Measurements from ENCODE around the gene NNAT. TPM values are rescaled to one million over a fixed set of nuclear protein-coding genes. Genes with fewer than 3 reads are reported as not detected.

The NNAT gene
- total RNA-seq, 1 donor from 2014 or later: 13.8 TPM

DNA sequence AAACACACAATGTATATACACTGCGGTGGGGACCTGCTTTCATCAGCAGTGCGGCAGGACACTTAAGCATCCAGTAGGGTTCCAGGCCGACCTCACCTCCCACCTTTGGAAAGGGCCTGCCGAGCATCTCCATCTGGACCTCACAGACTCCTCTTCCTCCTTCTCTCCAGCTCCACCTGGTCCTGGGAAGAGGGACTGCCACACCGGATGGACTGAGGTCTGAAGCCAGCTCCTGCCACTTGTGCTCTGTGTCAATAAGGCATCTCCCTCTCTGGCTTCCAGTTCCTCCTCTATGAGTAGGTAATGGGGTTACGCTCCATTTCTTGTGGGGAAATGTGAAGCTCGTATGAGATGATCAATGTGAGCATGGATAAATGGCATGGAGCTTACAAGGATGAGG is 19.1 kb upstream of the NNAT start:
- DNase-seq (ENCODE audit: extremely low read depth, low read depth, low spot score): no peak

DNA sequence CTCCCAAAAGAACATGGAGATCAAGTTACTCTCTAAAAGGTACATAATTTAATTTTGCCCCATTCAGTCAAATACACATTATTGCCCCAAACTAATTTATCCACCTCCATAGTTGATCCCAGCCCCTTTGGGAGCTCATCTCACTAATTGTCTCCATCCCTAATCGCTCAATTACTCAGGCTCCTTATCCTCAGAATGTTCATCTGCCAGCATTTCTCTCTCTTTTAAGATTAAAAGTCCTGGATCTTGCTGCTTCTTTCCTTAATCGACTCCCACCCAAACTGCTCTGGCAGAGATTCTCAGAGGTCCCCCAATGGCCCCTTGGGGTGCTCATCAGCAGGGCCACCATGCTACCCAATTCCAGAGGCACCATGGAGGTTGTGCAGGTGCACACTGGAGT is 18.4 kb upstream of the NNAT start:
- no peak for DNase-seq (ENCODE audit: extremely low read depth, low read depth, low spot score)

DNA sequence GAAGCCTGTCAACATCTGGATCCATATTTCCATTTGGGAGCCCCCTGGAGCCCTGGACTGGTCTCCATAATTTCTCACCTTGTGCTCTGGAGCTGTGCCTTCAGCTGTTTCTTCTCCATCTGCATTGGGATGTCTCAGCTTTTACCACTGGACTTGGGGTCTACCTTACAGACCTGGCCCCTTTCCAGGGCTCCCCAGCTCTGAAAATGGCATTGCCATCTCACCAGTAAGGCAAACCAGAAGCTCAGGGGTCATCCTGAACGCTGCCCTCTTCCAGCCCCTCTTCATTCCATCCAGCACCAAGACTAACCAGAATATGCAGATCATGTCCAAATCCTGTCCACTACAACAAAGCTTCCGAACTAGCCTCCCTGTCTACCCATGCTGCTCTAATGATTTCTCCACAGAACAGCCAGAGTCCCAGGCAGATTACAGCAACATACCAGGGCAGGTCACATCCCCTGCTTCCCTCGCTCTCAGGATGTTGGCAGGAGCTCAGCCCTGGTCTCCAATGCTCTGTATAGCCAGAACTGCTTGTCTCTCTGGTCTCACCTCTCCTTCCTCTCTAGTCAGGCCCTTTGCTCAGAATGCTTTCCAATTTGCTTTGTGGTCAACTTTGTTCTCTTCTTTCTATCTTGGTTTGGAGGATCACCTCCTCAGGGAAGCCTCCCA is 17.7 kb upstream of the NNAT start:
- DNase-seq (ENCODE audit: extremely low read depth, low read depth, low spot score): no peak

DNA sequence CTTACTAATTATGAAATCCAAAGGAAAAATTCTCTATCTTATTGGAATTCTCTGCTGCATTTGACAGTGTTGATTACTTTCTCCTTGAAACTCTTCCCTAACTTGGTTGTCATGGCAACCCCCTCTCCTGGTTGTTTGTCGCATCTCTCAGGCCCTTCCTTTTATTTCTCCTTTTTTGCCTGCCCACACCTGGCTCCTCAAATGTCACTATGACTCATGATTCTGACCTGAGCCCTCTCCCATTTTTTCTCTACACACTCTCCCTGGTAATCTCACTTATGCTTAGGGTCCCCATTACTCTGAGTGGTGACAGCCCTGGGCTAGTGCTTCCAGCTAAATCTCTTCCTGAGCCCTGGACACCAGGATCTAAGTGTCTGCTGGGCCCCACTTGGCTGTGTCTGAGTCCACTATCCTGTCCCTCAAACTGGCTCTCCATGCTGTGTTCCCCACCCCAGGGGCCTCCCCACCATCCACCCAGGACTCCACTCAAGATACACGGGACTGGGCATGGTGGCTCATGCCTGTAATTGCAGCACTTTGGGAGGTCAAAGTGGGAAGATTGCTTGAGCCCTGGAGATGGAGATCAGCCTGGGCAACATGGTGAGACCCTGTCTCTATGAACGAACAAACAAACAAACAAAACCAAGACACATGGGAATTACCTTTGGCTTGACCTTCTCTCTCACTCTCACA is 16.5 kb upstream of the NNAT start:
- no peak for DNase-seq (ENCODE audit: extremely low read depth, low read depth, low spot score)

DNA sequence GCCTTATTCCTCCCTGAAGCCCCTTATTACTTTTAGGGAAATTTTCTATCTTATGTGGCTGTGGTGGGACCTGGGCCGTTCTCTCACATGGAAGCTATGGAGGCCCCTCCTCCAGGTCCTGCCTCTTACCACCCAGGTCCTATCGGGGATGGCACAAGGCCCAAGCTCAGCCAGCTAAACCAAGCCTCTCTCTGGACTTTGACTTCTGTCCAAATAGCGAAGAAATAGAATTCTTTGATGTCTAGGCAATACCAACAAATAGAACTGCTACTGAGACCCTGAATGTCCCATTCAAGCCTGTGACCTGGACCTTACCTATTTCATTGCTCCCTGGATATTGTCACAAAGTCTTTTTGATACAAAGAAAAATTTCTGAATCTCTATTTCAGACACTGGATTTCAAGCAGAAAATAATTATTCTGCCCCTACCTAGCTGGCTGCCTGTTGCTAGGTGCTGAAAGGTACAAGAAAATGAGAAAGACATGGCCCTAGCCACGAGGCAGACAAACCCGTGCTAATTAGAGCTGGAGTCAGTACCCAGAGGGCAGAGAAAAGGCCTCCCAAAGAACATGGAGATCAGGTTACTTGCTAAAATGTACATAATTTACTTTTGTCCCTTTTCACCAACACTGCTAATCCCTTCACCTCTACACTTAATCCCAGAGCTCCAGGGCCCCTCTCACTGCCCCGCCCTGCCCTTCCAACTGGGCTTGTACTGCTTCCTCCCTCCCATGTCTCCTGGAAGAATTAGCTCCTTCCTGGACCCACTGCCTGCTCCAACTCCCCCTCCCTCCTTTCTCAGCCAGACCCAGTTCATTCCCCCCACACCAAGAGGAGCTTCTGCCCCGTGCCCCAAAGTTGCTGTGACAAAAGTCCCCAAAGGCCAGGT is 15.5 kb upstream of the NNAT start:
- no peak for DNase-seq (ENCODE audit: extremely low read depth, low read depth, low spot score)

DNA sequence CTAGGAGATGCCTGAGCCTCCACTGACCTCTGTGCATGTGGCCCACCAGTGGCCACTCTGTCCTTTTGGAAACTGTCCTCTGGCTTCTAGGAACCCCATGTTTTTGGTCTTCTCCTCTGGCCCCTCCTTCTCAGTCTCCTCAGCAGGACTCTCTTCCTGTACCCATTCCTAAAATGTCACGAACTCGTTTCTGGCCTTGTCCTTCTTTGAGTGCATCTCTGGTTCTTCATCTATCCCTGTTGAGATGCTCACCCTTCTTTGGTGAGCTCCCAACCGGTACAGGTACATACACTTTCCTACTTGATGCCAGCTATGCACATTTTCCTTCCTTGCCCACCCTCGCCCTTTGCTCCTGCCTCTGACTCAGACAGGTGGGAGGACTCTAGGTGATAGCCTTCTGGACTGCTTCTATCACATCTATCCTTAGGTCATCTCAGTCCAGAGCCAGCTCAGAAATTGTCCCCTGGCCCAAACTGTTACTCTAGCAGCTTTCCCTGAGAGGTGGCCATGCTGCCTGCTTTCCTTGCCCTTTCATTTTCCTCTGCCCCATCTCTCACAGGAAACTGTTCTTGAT is 14.8 kb upstream of the NNAT start:
- no peak for DNase-seq (ENCODE audit: extremely low read depth, low read depth, low spot score)

DNA sequence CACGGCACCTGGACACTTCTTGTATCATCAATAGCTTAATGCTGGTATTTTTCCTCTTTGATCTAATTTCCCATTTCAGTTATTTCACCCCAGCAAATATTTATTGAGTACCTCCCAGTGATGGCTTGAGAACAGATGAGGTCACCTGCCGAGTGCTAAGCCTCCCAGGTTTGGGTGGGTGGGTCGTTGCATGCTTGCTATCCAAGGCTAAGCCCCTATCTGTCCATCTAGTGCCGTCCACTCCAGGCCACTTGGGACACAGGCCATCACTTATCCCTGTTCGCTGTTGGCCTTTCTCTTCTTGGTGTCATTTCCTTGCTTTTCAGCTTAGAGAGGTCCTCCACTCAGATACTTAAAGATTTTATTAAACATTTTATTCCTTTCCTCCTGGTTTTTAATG is 10.8 kb upstream of the NNAT start:
- DNase-seq (ENCODE audit: extremely low read depth, low read depth, low spot score): no peak

DNA sequence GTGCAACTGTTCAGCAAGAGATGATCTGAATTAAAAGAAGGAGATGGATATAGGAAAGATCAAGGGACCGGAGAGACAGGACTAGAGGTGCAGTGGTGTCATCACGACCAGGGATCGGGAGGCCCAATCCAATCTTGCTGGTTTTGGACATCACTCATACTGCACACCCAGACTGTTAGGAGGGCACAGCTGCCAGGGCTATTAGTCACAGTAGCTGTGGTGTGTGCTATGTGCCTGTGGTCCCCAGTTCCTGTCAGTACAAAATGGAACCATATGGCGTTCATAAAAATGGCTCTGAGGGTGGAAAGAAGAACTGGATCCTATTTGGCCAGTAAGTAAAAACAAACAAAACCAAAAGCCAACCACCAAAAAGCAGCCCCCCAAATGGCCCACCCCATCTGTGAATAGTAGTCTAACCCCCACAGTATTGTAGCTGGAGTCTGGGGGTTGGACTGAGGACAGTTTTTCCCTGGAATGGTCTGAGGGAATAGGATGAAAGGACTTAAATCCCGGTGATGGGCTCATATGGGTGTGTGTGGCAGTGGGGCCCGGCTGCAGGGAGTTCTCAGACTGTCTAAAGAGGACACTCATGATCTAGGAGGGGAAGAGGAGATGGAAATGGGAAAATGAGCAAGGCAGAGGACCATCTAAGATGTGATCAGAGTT is 9.3 kb upstream of the NNAT start:
- no peak for DNase-seq (ENCODE audit: extremely low read depth, low read depth, low spot score)

DNA sequence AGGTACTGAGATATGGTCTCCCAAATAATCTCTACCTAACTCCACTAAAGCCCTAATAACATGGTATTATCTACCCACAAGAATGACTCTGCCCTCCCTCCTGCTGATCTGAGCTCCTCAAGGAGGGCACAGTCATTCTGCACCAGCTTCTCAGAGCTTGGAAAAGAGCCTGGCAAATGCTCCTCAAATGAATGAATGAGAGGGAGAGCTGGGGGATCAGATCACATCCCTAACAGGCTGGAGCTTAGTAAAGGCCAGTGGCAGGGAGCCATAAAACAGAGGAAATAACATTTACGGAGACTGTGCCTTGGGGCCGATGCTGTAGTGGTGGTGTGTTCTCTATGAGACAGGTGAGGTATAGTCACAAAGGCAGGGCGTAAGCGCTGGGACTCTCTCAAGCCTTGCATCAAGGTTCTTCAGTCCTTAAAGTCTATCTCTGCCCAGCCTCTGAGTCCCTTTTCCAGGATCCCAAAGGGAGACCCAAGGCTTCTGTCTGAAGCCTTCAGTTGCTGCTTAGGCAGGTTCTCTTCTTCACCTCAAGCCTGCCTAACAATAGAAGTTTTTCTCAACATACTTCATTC is 7.2 kb upstream of the NNAT start:
- DNase-seq (ENCODE audit: extremely low read depth, low read depth, low spot score): no peak

DNA sequence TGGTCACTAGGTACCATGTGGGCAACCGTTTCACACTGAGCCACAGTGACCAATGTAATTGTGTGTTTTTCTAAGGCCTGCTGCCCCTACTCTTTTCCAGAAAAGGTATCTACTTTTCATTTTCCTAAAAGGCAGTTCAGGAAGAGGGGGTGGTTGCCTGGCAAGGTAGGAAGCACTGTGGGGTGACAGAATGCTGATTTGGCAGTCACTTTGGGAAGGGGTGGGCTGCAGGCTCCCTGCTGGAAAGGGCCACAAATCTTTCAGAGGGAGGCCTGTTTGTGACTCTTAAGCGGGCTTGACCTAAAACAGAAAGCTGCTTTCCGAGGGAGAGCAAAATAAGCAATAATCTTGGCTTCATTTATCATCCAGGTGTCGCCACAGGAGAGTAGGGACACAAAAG is 5.2 kb upstream of the NNAT start:
- no peak for DNase-seq (ENCODE audit: extremely low read depth, low read depth, low spot score)

DNA sequence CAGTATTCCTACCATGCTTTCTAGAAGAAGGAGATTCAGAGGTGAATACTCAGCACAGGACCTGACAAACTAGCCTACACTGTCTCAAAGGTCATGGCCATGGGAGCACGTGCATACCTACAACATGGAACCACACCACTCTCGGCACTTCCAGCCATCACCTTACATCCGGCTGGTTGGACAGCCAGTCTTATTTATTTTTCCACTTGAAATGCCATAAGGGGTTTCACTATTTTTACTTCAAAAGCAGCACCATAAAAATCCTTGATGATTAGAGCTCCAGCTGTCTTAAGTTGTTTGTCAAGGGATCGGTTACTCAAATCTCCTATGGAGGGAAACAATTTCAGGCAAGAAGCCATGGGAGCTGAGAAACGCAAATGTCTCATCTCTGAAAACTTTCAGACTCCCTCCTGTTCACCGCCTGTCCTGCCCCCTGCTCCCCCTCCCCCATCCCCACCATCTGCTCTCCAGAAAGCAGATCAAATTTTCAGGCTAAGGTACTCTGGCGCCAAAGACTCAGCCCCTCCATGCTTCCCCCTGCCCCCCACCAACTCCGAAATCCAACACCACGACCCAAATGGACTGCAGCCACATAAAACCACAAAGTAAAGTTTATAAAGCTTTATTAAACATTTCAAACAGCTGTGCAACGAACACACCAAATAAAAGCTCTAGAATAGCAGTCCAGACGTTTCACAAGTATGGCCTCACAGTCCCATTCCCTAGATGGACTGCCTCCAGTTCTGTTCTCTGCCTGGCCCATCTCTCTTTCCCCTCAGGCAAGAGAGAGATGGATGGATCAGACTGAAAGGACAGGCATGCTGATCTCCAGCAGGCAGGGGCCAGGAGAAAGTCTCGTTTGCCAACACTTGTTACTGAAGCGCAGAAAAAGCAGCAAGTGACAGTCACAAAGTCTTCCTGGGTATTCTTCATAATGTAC is 4.0 kb upstream of the NNAT start:
- no peak for DNase-seq (ENCODE audit: extremely low read depth, low read depth, low spot score)

DNA sequence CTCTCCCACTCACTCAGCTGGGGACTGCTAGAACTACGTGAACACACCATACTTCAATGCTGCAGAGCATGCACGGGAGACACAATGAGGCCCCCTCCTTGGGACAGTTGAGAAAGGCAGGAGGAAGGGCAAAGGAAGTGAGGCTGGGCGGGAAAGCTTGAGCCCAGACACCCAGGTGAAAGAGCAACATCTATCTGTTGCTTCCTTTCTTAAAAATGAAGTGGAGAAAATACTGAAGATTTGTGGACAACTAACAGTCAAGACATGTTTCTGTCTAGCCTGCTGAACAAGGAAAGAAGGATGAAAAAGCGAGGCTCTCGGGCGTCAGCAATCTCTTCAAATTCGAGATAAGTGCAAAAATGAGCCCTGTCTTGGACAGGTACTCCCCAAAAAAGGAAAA is 3.0 kb upstream of the NNAT start:
- no peak for DNase-seq (ENCODE audit: extremely low read depth, low read depth, low spot score)

DNA sequence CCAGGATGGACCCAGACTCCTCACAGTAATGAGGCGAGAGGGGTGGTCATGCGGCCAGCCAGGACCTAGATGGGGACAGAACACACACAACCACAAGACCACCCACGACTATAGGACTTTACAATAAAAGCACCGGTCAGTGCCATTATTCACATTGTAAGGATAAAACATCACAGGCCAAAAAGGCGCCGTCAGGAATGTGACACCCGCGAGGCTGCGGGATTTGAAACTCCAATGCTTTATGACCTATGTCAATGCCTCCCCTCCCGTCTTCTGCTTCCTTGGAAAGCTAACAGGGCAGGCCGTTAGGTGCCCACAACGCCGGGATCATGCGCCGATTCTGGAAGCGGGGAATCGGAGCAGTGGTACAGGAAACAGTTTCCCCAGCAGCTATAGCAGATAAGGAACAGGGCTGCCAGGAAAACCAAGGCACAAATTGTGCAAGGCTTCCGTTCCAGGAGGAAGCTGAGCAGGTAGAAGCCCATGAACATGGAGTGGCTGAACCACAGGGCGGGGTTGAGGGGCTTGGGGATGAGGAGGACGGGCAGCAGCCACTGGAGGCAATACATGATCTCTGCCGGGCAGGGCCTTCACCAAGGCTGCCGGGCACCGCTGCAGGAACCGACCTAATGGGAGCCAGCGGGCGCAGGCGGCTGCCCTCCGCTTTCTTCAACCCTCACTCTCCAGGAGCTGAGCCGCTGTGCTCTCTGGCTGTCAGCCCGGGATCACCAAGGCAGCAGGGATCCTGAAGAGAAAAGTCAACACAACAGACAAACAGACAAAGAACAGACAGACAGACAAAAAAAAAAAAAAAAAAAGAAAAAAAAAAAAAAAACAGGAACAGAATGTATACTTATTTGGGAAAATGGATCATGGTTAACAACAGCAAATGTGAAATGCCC is 2.2 kb upstream of the NNAT start:
- DNase-seq (ENCODE audit: extremely low read depth, low read depth, low spot score): peak; percentile 33

DNA sequence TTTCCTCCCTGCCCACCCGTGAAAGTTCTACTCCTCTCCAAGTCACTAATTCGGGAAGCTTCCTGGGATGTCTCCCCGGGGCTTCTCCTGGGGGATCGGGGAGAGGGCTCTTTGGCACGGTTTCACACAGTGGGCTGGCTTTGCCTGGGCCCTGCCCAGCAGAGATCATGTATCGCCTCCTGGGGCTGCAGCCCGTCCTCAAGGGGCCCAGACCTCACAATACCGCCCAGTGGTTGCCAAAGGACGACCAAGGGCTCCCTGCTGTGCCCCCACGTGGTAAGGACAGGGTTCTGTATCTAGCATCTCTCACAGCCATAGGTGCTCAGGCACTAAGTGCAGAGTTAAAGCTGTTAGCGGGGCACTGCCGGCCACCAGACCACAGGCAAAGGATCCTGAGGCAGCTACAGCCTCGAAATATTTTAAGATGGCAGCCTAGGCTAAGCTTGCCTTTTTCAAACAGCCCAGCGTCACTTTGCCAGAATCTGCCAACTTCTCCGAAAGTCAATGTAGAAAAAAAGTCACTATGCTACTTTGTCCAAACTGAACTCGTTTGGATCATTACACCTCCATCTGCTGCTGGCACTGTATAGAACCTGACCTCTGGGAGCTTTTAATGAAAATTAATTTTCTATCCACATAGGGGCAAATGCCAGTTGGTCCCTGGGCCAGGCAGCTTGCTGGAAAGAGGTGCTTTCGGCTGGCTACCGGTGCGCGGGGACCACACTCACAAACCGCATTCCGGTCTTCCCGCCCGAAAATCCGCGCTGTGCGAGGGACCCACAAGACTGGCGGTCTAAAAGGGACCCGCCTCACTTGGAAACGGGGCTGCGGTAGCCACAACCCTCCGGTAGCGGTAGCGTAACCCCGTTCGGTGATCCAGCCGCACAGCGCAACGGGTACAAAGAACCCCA is 1.3 kb upstream of the NNAT start:
- DNase-seq (ENCODE audit: extremely low read depth, low read depth, low spot score): no peak

DNA sequence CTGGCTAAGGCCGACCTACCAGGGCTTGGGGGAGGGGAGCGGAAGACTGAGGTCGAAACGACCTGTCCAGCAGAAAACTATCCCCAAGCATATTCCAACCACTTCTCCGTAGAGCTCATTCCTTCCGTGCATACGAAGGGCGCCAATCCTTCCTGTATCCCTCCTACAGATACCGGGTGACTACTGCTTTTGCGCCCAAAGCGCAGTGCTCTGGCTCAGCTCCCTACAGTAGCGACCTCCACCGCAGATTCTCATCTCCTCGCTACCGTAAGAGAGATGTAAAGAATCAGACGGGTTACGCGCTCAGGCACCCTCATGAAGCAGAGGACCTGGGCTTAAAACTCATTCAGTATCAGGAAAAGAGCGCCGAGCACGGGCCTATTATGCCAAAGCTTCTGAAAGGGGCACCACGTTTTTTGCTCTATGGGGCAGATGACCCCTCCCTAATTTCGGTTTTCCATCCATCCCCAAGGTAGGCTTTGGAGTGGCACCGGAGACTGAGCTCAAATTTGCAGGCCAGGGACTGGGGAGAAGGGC is 563 bp upstream of the NNAT start:
- DNase-seq (ENCODE audit: extremely low read depth, low read depth, low spot score): no peak

DNA sequence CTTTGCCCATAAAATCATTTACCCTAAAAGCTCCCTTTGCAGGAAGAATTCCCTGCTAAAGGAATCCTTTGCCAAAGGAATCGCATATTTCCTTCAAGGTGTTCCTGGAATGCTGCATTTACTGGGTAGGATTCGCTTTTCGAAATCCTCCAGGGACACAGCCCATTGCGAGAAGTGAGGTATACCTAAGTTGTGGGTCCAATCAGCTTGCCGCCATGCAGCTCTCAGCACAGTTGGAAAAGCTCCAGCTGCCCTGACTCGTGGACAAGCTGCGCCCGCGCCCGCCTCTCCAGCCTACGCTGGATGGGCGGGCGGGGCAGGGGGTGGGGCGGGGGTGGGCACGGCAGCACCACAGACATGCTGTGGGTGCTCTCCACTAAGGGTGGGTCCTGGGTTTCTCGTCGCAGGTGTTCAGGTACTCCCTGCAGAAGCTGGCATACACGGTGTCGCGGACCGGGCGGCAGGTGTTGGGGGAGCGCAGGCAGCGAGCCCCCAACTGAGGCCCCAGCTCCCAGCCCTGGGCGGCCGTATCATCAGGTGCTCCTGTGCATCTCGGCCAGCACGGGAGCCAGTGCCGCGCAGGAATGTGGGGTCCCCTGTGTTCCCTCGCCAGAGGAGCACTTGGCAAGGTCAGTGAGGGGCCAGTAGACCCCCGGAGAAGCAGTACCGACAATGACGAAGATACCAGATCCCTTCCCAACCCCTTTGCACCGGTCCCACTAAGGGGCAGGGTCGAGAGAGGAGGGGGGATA is 1.4 kb downstream of the NNAT start:
- DNase-seq (ENCODE audit: extremely low read depth, low read depth, low spot score): no peak

Data from glomerular endothelial cell (primary cell).